H7 (cell line): ENCODE data around the gene KLRF2. TPM values are rescaled to one million over a fixed set of nuclear protein-coding genes. Genes with fewer than 3 reads are reported as not detected.

Experiments
- DNase-seq: peaks from one replicate; pipeline ENCODE4 v3.0.0; 2012
- H3K27me3 ChIP-seq: 2 replicates; pipeline ENCODE4 v1.6.0; 2011; ENCODE audit warnings: mild to moderate bottlenecking, low read length; ENCODE audit not compliant: control insufficient read depth, insufficient read depth
- H3K36me3 ChIP-seq: replicated peaks from 2 replicates; pipeline ENCODE4 v1.5.1; 2011; ENCODE audit warnings: low read length; ENCODE audit not compliant: control insufficient read depth, insufficient read depth
- H3K4me3 ChIP-seq: 2 replicates; pipeline ENCODE4 v1.5.1; 2011; ENCODE audit warnings: low read depth, mild to moderate bottlenecking, control low read depth, low read length, moderate library complexity; ENCODE audit not compliant: insufficient read depth
- total RNA-seq: library from RNA; depleted of rRNA; stranded (reverse); fragments of >200 nt; shearing (Covaris generic); gene quantifications from 2 replicates; pipeline ENCODE4 v1.2.3, GENCODE V29; 2014; rRNA removed

KLRF2 gene
- total RNA-seq = not detected in 2 replicates

GRCh38 chr12:9881246-9881645 lies at the start of gene KLRF2:
Gene KLRF2 (plus strand): TSS chr12:9881489. CDS start chr12:9881596, 107 bp downstream.
- no peak for DNase-seq
- Histone ChIP-seq H3K36me3 (no peaks in the 10 kb centered on the region), H3K27me3 (no peaks in the 10 kb centered on the region), H3K4me3 (no peak within 1 kb of the TSS)

GRCh38 chr12:9831720-9832119 lies 49.6 kb upstream of the KLRF2 start:
- Histone ChIP-seq H3K36me3 (no peaks in the 10 kb centered on the region), H3K27me3 (no peaks in the 10 kb centered on the region), H3K4me3 (no peak overlapping the region)
- DNase-seq = no peak

- Histone ChIP-seq H3K36me3 (no peaks in the 10 kb centered on the region), H3K27me3 (no peaks in the 10 kb centered on the region), H3K4me3 (no peak overlapping the region)
- no peak for DNase-seq
These were observed 37.9 kb upstream of the KLRF2 start for GRCh38 chr12:9843407-9843806.

- Histone ChIP-seq H3K27me3 (no peaks in the 10 kb centered on the region), H3K36me3 (no peaks in the 10 kb centered on the region), H3K4me3 (no peak overlapping the region)
- no peak for DNase-seq
These were observed 32.4 kb upstream of the KLRF2 start for GRCh38 chr12:9848899-9849298.

- Histone ChIP-seq H3K27me3 (no peaks in the 10 kb centered on the region), H3K36me3 (no peaks in the 10 kb centered on the region), H3K4me3 (no peak overlapping the region)
- no peak for DNase-seq
These were observed 30.2 kb upstream of the KLRF2 start for GRCh38 chr12:9851050-9851449.

- H3K27me3 ChIP-seq = no peaks in the 10 kb centered on the region
- DNase-seq = no peak
- no peak overlapping the region for H3K4me3 ChIP-seq
- no peaks in the 10 kb centered on the region for H3K36me3 ChIP-seq
These were observed 29.4 kb upstream of the KLRF2 start for GRCh38 chr12:9851927-9852326.

GRCh38 chr12:9856151-9856550 lies 25.1 kb upstream of the KLRF2 start:
- H3K27me3 ChIP-seq = no peaks in the 10 kb centered on the region
- H3K36me3 ChIP-seq = no peaks in the 10 kb centered on the region
- DNase-seq = no peak
- H3K4me3 ChIP-seq = no peak overlapping the region

GRCh38 chr12:9856894-9857293 lies 24.4 kb upstream of the KLRF2 start:
- H3K36me3 ChIP-seq = no peaks in the 10 kb centered on the region
- H3K27me3 ChIP-seq = no peaks in the 10 kb centered on the region
- H3K4me3 ChIP-seq = no peak overlapping the region

GRCh38 chr12:9858135-9858534 lies 23.2 kb upstream of the KLRF2 start:
- DNase-seq = no peak

More at GRCh38 chr12:9856894-9857293, 24.4 kb upstream of the KLRF2 start:
- DNase-seq = no peak

GRCh38 chr12:9864913-9865675 lies 16.2 kb upstream of the KLRF2 start:
- H3K27me3 ChIP-seq = no peaks in the 10 kb centered on the region
- DNase-seq = no peak
- no peak overlapping the region for H3K4me3 ChIP-seq
- H3K36me3 ChIP-seq = no peaks in the 10 kb centered on the region

More at GRCh38 chr12:9858135-9858534, 23.2 kb upstream of the KLRF2 start:
- H3K36me3 ChIP-seq = no peaks in the 10 kb centered on the region
- no peak overlapping the region for H3K4me3 ChIP-seq
- no peaks in the 10 kb centered on the region for H3K27me3 ChIP-seq

GRCh38 chr12:9866860-9867269 lies 14.4 kb upstream of the KLRF2 start:
- H3K4me3 ChIP-seq = no peak overlapping the region
- no peaks in the 10 kb centered on the region for H3K27me3 ChIP-seq
- DNase-seq = no peak

GRCh38 chr12:9867531-9867930 lies 13.8 kb upstream of the KLRF2 start:
- no peak for DNase-seq
- no peak overlapping the region for H3K4me3 ChIP-seq
- H3K36me3 ChIP-seq = no peaks in the 10 kb centered on the region
- no peaks in the 10 kb centered on the region for H3K27me3 ChIP-seq

More at GRCh38 chr12:9866860-9867269, 14.4 kb upstream of the KLRF2 start:
- H3K36me3 ChIP-seq = no peaks in the 10 kb centered on the region

- Histone ChIP-seq H3K4me3 (no peak overlapping the region), H3K27me3 (no peaks in the 10 kb centered on the region), H3K36me3 (no peaks in the 10 kb centered on the region)
- DNase-seq = no peak
These were observed 12.9 kb upstream of the KLRF2 start for GRCh38 chr12:9868311-9868801.

- Histone ChIP-seq H3K4me3 (no peak overlapping the region), H3K36me3 (no peaks in the 10 kb centered on the region), H3K27me3 (no peaks in the 10 kb centered on the region)
- DNase-seq = no peak
These were observed 12.4 kb upstream of the KLRF2 start for GRCh38 chr12:9868951-9869306.

GRCh38 chr12:9869307-9870161 lies 11.8 kb upstream of the KLRF2 start, which contains the start of gene CLEC2B:
Gene CLEC2B (minus strand): TSS chr12:9869354.
- Histone ChIP-seq H3K36me3 (no peaks in the 10 kb centered on the region), H3K4me3 (no peak within 1 kb of the TSS)
- no peak for DNase-seq

More at GRCh38 chr12:9869307-9870161, 11.8 kb upstream of the KLRF2 start, which contains the start of gene CLEC2B:
- H3K27me3 ChIP-seq = no peaks in the 10 kb centered on the region
